ENCODE results near the gene ZNF530.

The ZNF530 gene

GRCh38 chr19:57615346-57615745 is 15.7 kb downstream of the ZNF530 start:
- Histone ChIP-seq H3K36me3 (peaks cover 58% of the 10 kb centered on the region), H3K9me3 (ENCODE audit: severe bottlenecking) (peaks cover 23% of the 10 kb centered on the region), H3K4me3 (ENCODE audit: low read depth, low read length) (no peak overlapping the region), H3K27ac (no peak overlapping the region), H3K27me3 (ENCODE audit: insufficient read depth, low read depth, severe bottlenecking) (no peaks in the 10 kb centered on the region)
- DNase-seq: no peak
- TF ChIP-seq, protein P1, sequence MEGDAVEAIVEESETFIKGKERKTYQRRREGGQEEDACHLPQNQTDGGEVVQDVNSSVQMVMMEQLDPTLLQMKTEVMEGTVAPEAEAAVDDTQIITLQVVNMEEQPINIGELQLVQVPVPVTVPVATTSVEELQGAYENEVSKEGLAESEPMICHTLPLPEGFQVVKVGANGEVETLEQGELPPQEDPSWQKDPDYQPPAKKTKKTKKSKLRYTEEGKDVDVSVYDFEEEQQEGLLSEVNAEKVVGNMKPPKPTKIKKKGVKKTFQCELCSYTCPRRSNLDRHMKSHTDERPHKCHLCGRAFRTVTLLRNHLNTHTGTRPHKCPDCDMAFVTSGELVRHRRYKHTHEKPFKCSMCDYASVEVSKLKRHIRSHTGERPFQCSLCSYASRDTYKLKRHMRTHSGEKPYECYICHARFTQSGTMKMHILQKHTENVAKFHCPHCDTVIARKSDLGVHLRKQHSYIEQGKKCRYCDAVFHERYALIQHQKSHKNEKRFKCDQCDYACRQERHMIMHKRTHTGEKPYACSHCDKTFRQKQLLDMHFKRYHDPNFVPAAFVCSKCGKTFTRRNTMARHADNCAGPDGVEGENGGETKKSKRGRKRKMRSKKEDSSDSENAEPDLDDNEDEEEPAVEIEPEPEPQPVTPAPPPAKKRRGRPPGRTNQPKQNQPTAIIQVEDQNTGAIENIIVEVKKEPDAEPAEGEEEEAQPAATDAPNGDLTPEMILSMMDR (IDR thresholded peaks at IDR 0.05; ENCODE audit: low read depth, low read length): no peak

DNA sequence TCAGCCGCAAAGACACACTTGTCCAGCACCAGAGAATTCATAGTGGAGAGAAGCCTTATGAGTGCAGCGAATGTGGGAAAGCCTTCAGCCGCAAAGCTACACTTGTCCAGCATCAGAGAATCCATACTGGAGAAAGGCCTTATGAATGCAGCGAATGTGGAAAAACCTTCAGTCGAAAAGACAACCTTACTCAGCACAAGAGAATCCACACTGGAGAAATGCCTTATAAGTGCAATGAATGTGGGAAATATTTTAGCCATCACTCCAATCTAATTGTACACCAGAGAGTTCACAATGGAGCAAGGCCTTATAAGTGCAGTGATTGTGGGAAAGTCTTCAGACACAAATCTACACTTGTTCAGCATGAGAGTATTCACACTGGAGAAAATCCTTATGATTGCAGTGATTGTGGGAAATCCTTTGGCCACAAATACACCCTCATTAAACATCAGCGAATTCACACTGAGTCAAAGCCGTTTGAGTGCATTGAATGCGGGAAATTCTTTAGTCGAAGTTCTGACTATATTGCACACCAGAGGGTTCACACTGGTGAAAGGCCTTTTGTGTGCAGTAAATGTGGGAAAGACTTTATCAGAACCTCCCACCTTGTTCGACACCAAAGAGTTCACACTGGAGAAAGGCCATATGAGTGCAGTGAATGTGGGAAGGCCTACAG is 21.1 kb downstream of the ZNF530 start:
- H3K4me3 ChIP-seq (ENCODE audit: low read depth, low read length): no peak overlapping the region
- peaks cover 29% of the 10 kb centered on the region for H3K9me3 ChIP-seq (ENCODE audit: severe bottlenecking)
- TF ChIP-seq, protein P1 (IDR thresholded peaks at IDR 0.05; ENCODE audit: low read depth, low read length): no peak
- H3K36me3 ChIP-seq: peaks cover 85% of the 10 kb centered on the region
- H3K27ac ChIP-seq: no peak overlapping the region
- no peak for DNase-seq
- no peaks in the 10 kb centered on the region for H3K27me3 ChIP-seq (ENCODE audit: insufficient read depth, low read depth, severe bottlenecking)

GRCh38 chr19:57623091-57623490 is 23.4 kb downstream of the ZNF530 start:
- H3K36me3 ChIP-seq: peaks cover 62% of the 10 kb centered on the region
- no peak for DNase-seq
- H3K27ac ChIP-seq: no peak overlapping the region
- TF ChIP-seq, protein P1 (IDR thresholded peaks at IDR 0.05; ENCODE audit: low read depth, low read length): no peak
- no peaks in the 10 kb centered on the region for H3K27me3 ChIP-seq (ENCODE audit: insufficient read depth, low read depth, severe bottlenecking)
- H3K4me3 ChIP-seq (ENCODE audit: low read depth, low read length): no peak overlapping the region
- H3K9me3 ChIP-seq (ENCODE audit: severe bottlenecking): peaks cover 29% of the 10 kb centered on the region

DNA sequence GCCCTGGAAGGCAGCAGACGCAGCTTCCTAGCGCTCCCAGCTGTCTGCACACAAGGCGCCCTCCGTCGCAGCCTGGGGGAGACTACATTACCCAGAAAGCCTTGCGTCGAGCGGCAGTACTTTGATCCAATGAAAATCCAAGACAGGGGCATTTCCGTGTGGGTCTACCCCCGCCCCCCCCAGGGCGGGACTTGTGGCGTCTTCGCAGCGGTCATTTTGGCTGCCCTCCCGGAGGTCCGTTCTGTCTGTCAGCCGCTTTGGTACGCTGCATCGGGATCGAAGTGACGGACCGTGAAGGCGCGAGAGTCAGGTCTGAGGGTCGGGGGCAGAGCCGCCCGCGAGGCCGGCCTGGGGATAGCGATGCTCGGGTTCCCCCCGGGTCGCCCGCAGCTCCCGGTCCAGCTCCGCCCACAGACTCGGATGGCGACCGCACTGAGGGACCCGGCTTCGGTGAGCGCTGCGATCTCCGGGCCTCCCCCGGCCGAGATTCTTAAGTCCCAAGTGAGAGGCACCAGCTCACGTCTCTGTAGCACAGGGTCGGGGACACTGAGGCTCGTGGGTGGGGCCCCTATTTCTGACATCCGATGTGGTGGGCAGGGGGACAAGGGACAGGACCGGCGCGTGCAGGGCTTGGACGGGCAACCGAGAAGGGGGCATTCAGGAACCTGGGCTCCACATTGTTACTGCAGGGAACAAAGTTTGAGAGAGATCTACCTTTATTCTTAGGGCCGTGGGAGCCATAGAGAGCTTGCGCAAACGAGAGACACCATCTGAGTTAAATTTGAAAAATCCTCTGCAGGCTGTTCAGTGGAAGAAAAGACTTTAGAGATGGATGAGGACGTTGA is 33.5 kb downstream of the ZNF530 start, which contains the start of gene ZNF211:
Gene ZNF211 (plus strand): TSS at position 182 of the 845 bp plus-strand sequence. CDS start 179 bp downstream, at position 361.
- H3K27ac ChIP-seq: peak within 1 kb of the TSS; percentile 72
- peak; percentile 94 for DNase-seq
- H3K27me3 ChIP-seq (ENCODE audit: insufficient read depth, low read depth, severe bottlenecking): no peaks in the 10 kb centered on the region
- H3K4me3 ChIP-seq (ENCODE audit: low read depth, low read length): peak within 1 kb of the TSS; percentile 64
- peaks cover 9% of the 10 kb centered on the region for H3K9me3 ChIP-seq (ENCODE audit: severe bottlenecking)
- TF ChIP-seq, protein P1 (IDR thresholded peaks at IDR 0.05; ENCODE audit: low read depth, low read length): no peak
- H3K36me3 ChIP-seq: peaks cover 32% of the 10 kb centered on the region

DNA sequence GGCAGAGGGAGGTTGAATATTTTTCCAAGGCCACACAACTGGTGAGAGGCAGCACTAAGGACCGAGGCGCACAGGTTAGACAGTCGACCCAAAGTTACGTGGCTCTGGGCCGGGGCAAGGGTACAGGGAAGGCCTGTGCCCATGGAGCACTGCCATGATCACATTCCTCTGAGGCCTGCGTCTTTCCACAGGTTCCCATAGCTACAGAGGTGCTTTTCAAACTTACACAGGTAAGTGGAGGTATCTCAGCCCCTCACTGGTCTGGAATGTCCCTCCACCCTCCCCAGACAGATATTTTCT is 34.1 kb downstream of the ZNF530 start:
- H3K27me3 ChIP-seq (ENCODE audit: insufficient read depth, low read depth, severe bottlenecking): no peaks in the 10 kb centered on the region
- peaks cover 37% of the 10 kb centered on the region for H3K36me3 ChIP-seq
- H3K4me3 ChIP-seq (ENCODE audit: low read depth, low read length): peak overlapping the region; percentile 64
- TF ChIP-seq, protein P1 (IDR thresholded peaks at IDR 0.05; ENCODE audit: low read depth, low read length): no peak
- H3K9me3 ChIP-seq (ENCODE audit: severe bottlenecking): peaks cover 9% of the 10 kb centered on the region
- DNase-seq: no peak
- H3K27ac ChIP-seq: no peak overlapping the region

All from WERI-Rb-1 (cell line).